ENCODE data around the gene UBE2O.

UBE2O gene

GRCh38 chr17:76484228-76484725 lies 31.3 kb upstream of the UBE2O start:
- H3K9me2 ChIP-seq (ENCODE audit: low read depth, low read length): no peaks in the 10 kb centered on the region
- TF ChIP-seq EZH2 (IDR thresholded peaks at IDR 0.05; ENCODE audit: borderline replicate concordance, low read length): no peak
- TF ChIP-seq, protein P1, sequence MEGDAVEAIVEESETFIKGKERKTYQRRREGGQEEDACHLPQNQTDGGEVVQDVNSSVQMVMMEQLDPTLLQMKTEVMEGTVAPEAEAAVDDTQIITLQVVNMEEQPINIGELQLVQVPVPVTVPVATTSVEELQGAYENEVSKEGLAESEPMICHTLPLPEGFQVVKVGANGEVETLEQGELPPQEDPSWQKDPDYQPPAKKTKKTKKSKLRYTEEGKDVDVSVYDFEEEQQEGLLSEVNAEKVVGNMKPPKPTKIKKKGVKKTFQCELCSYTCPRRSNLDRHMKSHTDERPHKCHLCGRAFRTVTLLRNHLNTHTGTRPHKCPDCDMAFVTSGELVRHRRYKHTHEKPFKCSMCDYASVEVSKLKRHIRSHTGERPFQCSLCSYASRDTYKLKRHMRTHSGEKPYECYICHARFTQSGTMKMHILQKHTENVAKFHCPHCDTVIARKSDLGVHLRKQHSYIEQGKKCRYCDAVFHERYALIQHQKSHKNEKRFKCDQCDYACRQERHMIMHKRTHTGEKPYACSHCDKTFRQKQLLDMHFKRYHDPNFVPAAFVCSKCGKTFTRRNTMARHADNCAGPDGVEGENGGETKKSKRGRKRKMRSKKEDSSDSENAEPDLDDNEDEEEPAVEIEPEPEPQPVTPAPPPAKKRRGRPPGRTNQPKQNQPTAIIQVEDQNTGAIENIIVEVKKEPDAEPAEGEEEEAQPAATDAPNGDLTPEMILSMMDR (IDR thresholded peaks at IDR 0.05; ENCODE audit: low read length): no peak
- H3K4me2 ChIP-seq (ENCODE audit: low read length): peak overlapping the region; percentile 27; the same call in 1 of the 2 replicates
- H3K4me1 ChIP-seq (ENCODE audit: insufficient read depth, low read length, severe bottlenecking): peaks cover 52% of the 10 kb centered on the region
- no peaks in the 10 kb centered on the region for H4K20me1 ChIP-seq (ENCODE audit: insufficient read depth, low read length)
- no peak overlapping the region for H2AFZ ChIP-seq (ENCODE audit: low read length)
- H3K27ac ChIP-seq (ENCODE audit: low read depth, low read length, poor library complexity, severe bottlenecking): peak overlapping the region; percentile 70
- peak overlapping the region; percentile 22; the same call in 1 of the 2 replicates for H3K9ac ChIP-seq (ENCODE audit: low read length)
- H3F3A ChIP-seq (ENCODE audit: insufficient read depth, low read length): no peaks in the 10 kb centered on the region
- H3K27me3 ChIP-seq (ENCODE audit: insufficient read depth, low read length): no peaks in the 10 kb centered on the region
- H3K36me3 ChIP-seq (ENCODE audit: insufficient read depth, low read length): no peaks in the 10 kb centered on the region
- no peaks in the 10 kb centered on the region for H3K9me3 ChIP-seq (ENCODE audit: low read length)
- no peak overlapping the region for H3K4me3 ChIP-seq (ENCODE audit: low read depth, low read length, poor library complexity, severe bottlenecking)
- no peaks in the 10 kb centered on the region for H3K79me2 ChIP-seq (ENCODE audit: insufficient read depth, low read length)

DNA sequence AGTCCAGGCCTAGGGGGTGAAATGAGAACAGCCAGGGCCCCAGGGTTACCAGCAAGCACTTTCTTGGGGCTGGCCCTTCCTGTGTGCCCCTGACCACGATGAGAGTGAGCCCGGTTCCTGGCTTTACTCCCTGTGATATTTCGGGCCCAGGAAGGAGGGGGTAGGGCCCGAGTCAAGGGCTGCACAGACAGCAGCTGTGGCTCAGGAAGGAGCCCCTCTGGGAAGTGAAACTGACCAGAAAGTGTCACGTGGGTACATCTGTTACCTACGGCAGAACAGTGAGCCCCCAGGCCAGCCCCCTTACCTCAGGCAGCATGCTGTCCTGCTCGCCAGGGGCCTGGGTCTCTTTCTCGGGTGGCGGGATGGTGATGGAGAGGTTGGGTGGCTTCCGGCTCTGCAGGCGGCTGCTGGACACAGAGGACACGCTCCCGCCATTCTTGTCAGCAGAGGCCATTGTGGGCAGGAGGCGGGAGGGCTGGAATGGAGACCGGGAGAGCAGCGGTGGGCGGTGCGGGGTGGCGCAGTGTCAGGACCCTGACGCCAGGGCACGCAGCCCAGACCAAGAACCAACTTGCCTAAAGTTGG lies 28.2 kb upstream of the UBE2O start:
- no peaks in the 10 kb centered on the region for H3K9me2 ChIP-seq (ENCODE audit: low read depth, low read length)
- no peaks in the 10 kb centered on the region for H3K27me3 ChIP-seq (ENCODE audit: insufficient read depth, low read length)
- peak overlapping the region; percentile 64 for H3K4me2 ChIP-seq (ENCODE audit: low read length)

GRCh38 chr17:76480632-76481031 lies 27.7 kb upstream of the UBE2O start:
- Histone ChIP-seq H4K20me1 (ENCODE audit: insufficient read depth, low read length) (no peaks in the 10 kb centered on the region), H3K27me3 (ENCODE audit: insufficient read depth, low read length) (no peaks in the 10 kb centered on the region), H3F3A (ENCODE audit: insufficient read depth, low read length) (no peaks in the 10 kb centered on the region), H3K79me2 (ENCODE audit: insufficient read depth, low read length) (no peaks in the 10 kb centered on the region), H3K4me1 (ENCODE audit: insufficient read depth, low read length, severe bottlenecking) (peaks cover 45% of the 10 kb centered on the region), H2AFZ (ENCODE audit: low read length) (no peak overlapping the region), H3K9ac (ENCODE audit: low read length) (peak overlapping the region; percentile 66), H3K36me3 (ENCODE audit: insufficient read depth, low read length) (no peaks in the 10 kb centered on the region), H3K27ac (ENCODE audit: low read depth, low read length, poor library complexity, severe bottlenecking) (peak overlapping the region; percentile 97), H3K9me2 (ENCODE audit: low read depth, low read length) (no peaks in the 10 kb centered on the region), H3K9me3 (ENCODE audit: low read length) (no peaks in the 10 kb centered on the region), H3K4me3 (ENCODE audit: low read depth, low read length, poor library complexity, severe bottlenecking) (peak overlapping the region; percentile 49), H3K4me2 (ENCODE audit: low read length) (peak overlapping the region; percentile 64)
- TF ChIP-seq, protein P1 (IDR thresholded peaks at IDR 0.05; ENCODE audit: low read length): no peak
- no peak for TF ChIP-seq EZH2 (IDR thresholded peaks at IDR 0.05; ENCODE audit: borderline replicate concordance, low read length)

More for the DNA sequence above, 28.2 kb upstream of the UBE2O start:
- peak overlapping the region; percentile 97 for H3K27ac ChIP-seq (ENCODE audit: low read depth, low read length, poor library complexity, severe bottlenecking)
- no peaks in the 10 kb centered on the region for H3K9me3 ChIP-seq (ENCODE audit: low read length)
- no peaks in the 10 kb centered on the region for H3F3A ChIP-seq (ENCODE audit: insufficient read depth, low read length)
- H2AFZ ChIP-seq (ENCODE audit: low read length): no peak overlapping the region
- H3K4me3 ChIP-seq (ENCODE audit: low read depth, low read length, poor library complexity, severe bottlenecking): peak overlapping the region; percentile 49
- no peak for TF ChIP-seq EZH2 (IDR thresholded peaks at IDR 0.05; ENCODE audit: borderline replicate concordance, low read length)
- TF ChIP-seq, protein P1 (IDR thresholded peaks at IDR 0.05; ENCODE audit: low read length): no peak
- peaks cover 47% of the 10 kb centered on the region for H3K4me1 ChIP-seq (ENCODE audit: insufficient read depth, low read length, severe bottlenecking)
- H3K9ac ChIP-seq (ENCODE audit: low read length): peak overlapping the region; percentile 66
- no peaks in the 10 kb centered on the region for H4K20me1 ChIP-seq (ENCODE audit: insufficient read depth, low read length)
- H3K36me3 ChIP-seq (ENCODE audit: insufficient read depth, low read length): no peaks in the 10 kb centered on the region
- H3K79me2 ChIP-seq (ENCODE audit: insufficient read depth, low read length): no peaks in the 10 kb centered on the region

Data from OCI-LY1 (cell line).